ENCODE results near the gene STOX2.
"Not testable (repeated sequence)": the region's sequence is repeated elsewhere in the genome, so short reads cannot be mapped to it uniquely, and the experiment has no call there.

Gene STOX2

GRCh38 chr4:183936047-183936446, 30.9 kb downstream of the STOX2 start:
- DNase-seq (ENCODE audit: low read depth): no peak

GRCh38 chr4:183936574-183937345, 31.7 kb downstream of the STOX2 start:
- no peak for DNase-seq (ENCODE audit: low read depth)

- DNase-seq (ENCODE audit: low read depth): no peak
Measured at GRCh38 chr4:183940864-183941263, 35.8 kb downstream of the STOX2 start.

- DNase-seq (ENCODE audit: low read depth): no peak
Measured at GRCh38 chr4:183941964-183942363, 36.9 kb downstream of the STOX2 start.

GRCh38 chr4:183945741-183946140, 40.6 kb downstream of the STOX2 start:
- DNase-seq (ENCODE audit: low read depth): no peak

- DNase-seq (ENCODE audit: low read depth): no peak
Measured at GRCh38 chr4:183950536-183950935, 45.4 kb downstream of the STOX2 start.

GRCh38 chr4:183952652-183953051, 47.5 kb downstream of the STOX2 start:
- DNase-seq (ENCODE audit: low read depth): not testable (repeated sequence)

- DNase-seq (ENCODE audit: low read depth): no peak
Measured at GRCh38 chr4:183959319-183960045, 54.4 kb downstream of the STOX2 start.

- DNase-seq (ENCODE audit: low read depth): no peak
Measured at GRCh38 chr4:183960046-183960420, 54.9 kb downstream of the STOX2 start.

- no peak for DNase-seq (ENCODE audit: low read depth)
Measured at GRCh38 chr4:183960962-183961541, 55.9 kb downstream of the STOX2 start.

GRCh38 chr4:183961795-183962194, 56.7 kb downstream of the STOX2 start:
- no peak for DNase-seq (ENCODE audit: low read depth)

- no peak for DNase-seq (ENCODE audit: low read depth)
Measured at GRCh38 chr4:183962419-183962818, 57.3 kb downstream of the STOX2 start.

- DNase-seq (ENCODE audit: low read depth): no peak
Measured at GRCh38 chr4:183966371-183966770, 61.3 kb downstream of the STOX2 start.

- no peak for DNase-seq (ENCODE audit: low read depth)
Measured at GRCh38 chr4:183967266-183967665, 62.2 kb downstream of the STOX2 start.

- DNase-seq (ENCODE audit: low read depth): no peak
Measured at GRCh38 chr4:183968502-183968901, 63.4 kb downstream of the STOX2 start.

- no peak for DNase-seq (ENCODE audit: low read depth)
Measured at GRCh38 chr4:183968931-183969330, 63.8 kb downstream of the STOX2 start.

- no peak for DNase-seq (ENCODE audit: low read depth)
Measured at GRCh38 chr4:183969596-183969995, 64.5 kb downstream of the STOX2 start.

GRCh38 chr4:183971929-183972490, 66.9 kb downstream of the STOX2 start:
- no peak for DNase-seq (ENCODE audit: low read depth)

GRCh38 chr4:183977707-183978106, 72.6 kb downstream of the STOX2 start:
- DNase-seq (ENCODE audit: low read depth): no peak

- no peak for DNase-seq (ENCODE audit: low read depth)
Measured at GRCh38 chr4:183984566-183984965, 79.5 kb downstream of the STOX2 start.

GRCh38 chr4:183985786-183986185, 80.7 kb downstream of the STOX2 start:
- no peak for DNase-seq (ENCODE audit: low read depth)

GRCh38 chr4:183986291-183986970, 81.3 kb downstream of the STOX2 start:
- DNase-seq (ENCODE audit: low read depth): no peak
